Liver (tissue), 9 donors: Measurements from ENCODE around the gene C1orf94. TPM values are rescaled to one million over a fixed set of nuclear protein-coding genes. Genes with fewer than 3 reads are reported as not detected.

Experiments used
- DNase-seq: peaks from one replicate; pipeline ENCODE4 v3.0.0-alpha.2; 2017; ENCODE audit warnings: low spot score
- H3K27ac ChIP-seq, 2 donors: one replicate each; pipeline ENCODE4 v1.7.0; 2013; ENCODE audit warnings: inconsistent platforms in 2 of 2, low read length in 2 of 2, control low read depth in 1 of 2, low read depth in 1 of 2, mild to moderate bottlenecking in 1 of 2
- H3K27me3 ChIP-seq, 4 donors: one replicate each; pipeline versions ENCODE4 v1.6.1 to v1.7.0; 2013; ENCODE audit warnings: low read length in 3 of 4, inconsistent platforms in 1 of 4, mild to moderate bottlenecking in 1 of 4, moderate library complexity in 1 of 4; ENCODE audit not compliant: control insufficient read depth in 4 of 4, insufficient read depth in 4 of 4
- H3K36me3 ChIP-seq, 4 donors: one replicate each; pipeline versions ENCODE4 v1.6.1 to v1.7.0; 2013; ENCODE audit warnings: low read length in 3 of 4, mild to moderate bottlenecking in 3 of 4, low read depth in 1 of 4, moderate library complexity in 1 of 4; ENCODE audit not compliant: control insufficient read depth in 4 of 4, insufficient read depth in 3 of 4
- H3K4me1 ChIP-seq, 4 donors: one replicate each; pipeline versions ENCODE4 v1.6.1 to v1.7.0; 2013; ENCODE audit warnings: low read length in 3 of 4, mild to moderate bottlenecking in 3 of 4, moderate library complexity in 1 of 4; ENCODE audit not compliant: control insufficient read depth in 4 of 4, insufficient read depth in 4 of 4
- H3K4me3 ChIP-seq, 3 donors: one replicate each; pipeline versions ENCODE4 v1.6.1 to v1.7.0; 2013; ENCODE audit warnings: low read length in 3 of 3, control low read depth in 1 of 3, low read depth in 1 of 3, mild to moderate bottlenecking in 1 of 3
- H3K9ac ChIP-seq, 2 donors: one replicate each; pipeline ENCODE4 v1.7.0; 2013; ENCODE audit warnings: low read length in 2 of 2, mild to moderate bottlenecking in 2 of 2, moderate library complexity in 2 of 2, control low read depth in 1 of 2, low read depth in 1 of 2
- H3K9me3 ChIP-seq, 4 donors: one replicate each; pipeline versions ENCODE4 v1.6.1 to v1.7.0; 2013; ENCODE audit warnings: low read length in 3 of 4; ENCODE audit not compliant: control insufficient read depth in 4 of 4
- EGR1 ChIP-seq, 2 donors: IDR thresholded peaks; 2 replicates each; pipeline ENCODE4 v1.6.1; 2016 to 2018; ENCODE audit warnings: antibody characterized with exemption in 2 of 2, low read depth in 2 of 2
- FOXA1 ChIP-seq: IDR thresholded peaks from 2 replicates; pipeline ENCODE4 v1.6.1; 2016; ENCODE audit warnings: antibody characterized with exemption
- FOXA2 ChIP-seq: IDR thresholded peaks from 2 replicates; pipeline ENCODE4 v1.6.1; 2016; ENCODE audit warnings: antibody characterized with exemption
- GABPA ChIP-seq, 2 donors: IDR thresholded peaks in 1 of 2; conservative IDR thresholded peaks in 1 of 2; 2 replicates each; pipeline ENCODE4 v1.6.1; 2016; ENCODE audit warnings: antibody characterized with exemption in 2 of 2, mild to moderate bottlenecking in 1 of 2, moderate library complexity in 1 of 2
- HNF4A ChIP-seq, 2 donors: conservative IDR thresholded peaks; 2 replicates each; pipeline ENCODE4 v1.6.1; 2016; ENCODE audit warnings: antibody characterized with exemption in 2 of 2, mild to moderate bottlenecking in 2 of 2
- HNF4G ChIP-seq: IDR thresholded peaks from 2 replicates; pipeline ENCODE4 v1.6.1; 2016; ENCODE audit warnings: antibody characterized with exemption
- JUND ChIP-seq, 2 donors: IDR thresholded peaks; 2 replicates each; pipeline ENCODE4 v1.6.1; 2016; ENCODE audit warnings: antibody characterized with exemption in 2 of 2
- NR2F2 ChIP-seq: IDR thresholded peaks from 2 replicates; pipeline ENCODE4 v1.6.1; 2016; ENCODE audit warnings: antibody characterized with exemption
- RAD21 ChIP-seq, 2 donors: IDR thresholded peaks; 2 replicates each; pipeline ENCODE4 v1.6.1; 2016; ENCODE audit warnings: antibody characterized with exemption in 2 of 2, mild to moderate bottlenecking in 2 of 2
- REST ChIP-seq: IDR thresholded peaks from 2 replicates; pipeline ENCODE4 v1.6.1; 2016; ENCODE audit warnings: antibody characterized with exemption, mild to moderate bottlenecking
- RXRA ChIP-seq, 2 donors: IDR thresholded peaks; 2 replicates each; pipeline ENCODE4 v1.6.1; 2017 to 2018; ENCODE audit warnings: antibody characterized with exemption in 2 of 2, mild to moderate bottlenecking in 1 of 2
- SP1 ChIP-seq: IDR thresholded peaks from 2 replicates; pipeline ENCODE4 v1.6.1; 2018; ENCODE audit warnings: antibody characterized with exemption, mild to moderate bottlenecking
- TAF1 ChIP-seq: conservative IDR thresholded peaks from 2 replicates; pipeline ENCODE4 v1.6.1; 2016; ENCODE audit warnings: antibody characterized with exemption, mild to moderate bottlenecking
- YY1 ChIP-seq: IDR thresholded peaks from 2 replicates; pipeline ENCODE4 v1.6.1; 2016; ENCODE audit warnings: antibody characterized with exemption, mild to moderate bottlenecking
- ZBTB33 ChIP-seq: IDR thresholded peaks from 2 replicates; pipeline ENCODE4 v1.6.1; 2016; ENCODE audit warnings: antibody characterized with exemption
- WGBS: extraction: QIAGEN DNeasy Blood & Tissue Kit; methylation state at CpG from one replicate; pipeline ENCODE4 v1.1.7; 2013; 5-methylcytosine and 5-hydroxymethylcytosine counted together
- polyA plus RNA-seq, 2 donors: library from polyadenylated mRNA; stranded (reverse) in 1 of 2; unstranded in 1 of 2; fragments of 200-250 nt in 1 of 2; fragments of >200 nt in 1 of 2; fragmentation: Nextera tagmentation in 1 of 2; extraction: Ambion mirVana in 1 of 2; gene quantifications; one replicate each; pipeline versions ENCODE4 v1.2.1 to v1.2.3, GENCODE V29; 2013 to 2015
- total RNA-seq, 2 donors: library from RNA; depleted of rRNA; stranded (reverse); fragments of >200 nt; gene quantifications; one replicate each; pipeline ENCODE4 v1.2.3, GENCODE V29; 2014
- TF ChIP-seq, protein P1 (sequence below): IDR thresholded peaks from 2 replicates; pipeline ENCODE4 v1.6.1; 2016; ENCODE audit warnings: antibody characterized with exemption
- TF ChIP-seq, protein P2 (sequence below): fragments of 150-350 bp; IDR thresholded peaks from 2 replicates; pipeline ENCODE4 v1.5.1; 2017; ENCODE audit warnings: improper control_type of control experiment, low read depth, low read length; ENCODE audit not compliant: missing input control
- donor health status: healthy.
- donor health status: healthy.
- donor health status: healthy.
- donor health status: healthy.
- donor health status: healthy.

C1orf94 gene
- total and polyA plus RNA-seq, 4 donors, result not detected

DNA sequence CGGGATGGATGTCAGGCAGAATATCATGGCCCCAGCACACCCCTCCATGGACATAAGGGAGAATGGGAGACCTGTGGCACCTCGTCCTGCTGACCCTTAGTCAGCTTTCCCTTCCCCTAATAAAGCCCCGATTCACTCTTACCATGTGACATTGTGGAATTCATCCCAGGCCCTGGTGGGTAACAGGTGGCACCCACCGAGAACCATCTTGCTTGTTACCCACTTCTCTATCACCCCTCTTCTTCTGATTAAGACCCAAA lies 44.6 kb upstream of the C1orf94 start:
- no peaks in the 10 kb centered on the region for H3K9me3 ChIP-seq
- TF ChIP-seq EGR1 (IDR thresholded peaks at IDR 0.05; ENCODE audit: low read depth in 2 of 2), result no peak
- TF ChIP-seq, protein P1, sequence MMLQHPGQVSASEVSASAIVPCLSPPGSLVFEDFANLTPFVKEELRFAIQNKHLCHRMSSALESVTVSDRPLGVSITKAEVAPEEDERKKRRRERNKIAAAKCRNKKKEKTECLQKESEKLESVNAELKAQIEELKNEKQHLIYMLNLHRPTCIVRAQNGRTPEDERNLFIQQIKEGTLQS, result no peak
- no peak for TF ChIP-seq TAF1
- TF ChIP-seq YY1, result no peak
- TF ChIP-seq JUND (IDR thresholded peaks at IDR 0.05), result no peak
- no peak overlapping the region for H3K4me3 ChIP-seq
- no peak overlapping the region for H3K27ac ChIP-seq
- H3K36me3 ChIP-seq, result no peaks in the 10 kb centered on the region
- peaks cover 0 to 4% (median 0%) of the 10 kb centered on the region in 4 donors for H3K27me3 ChIP-seq
- 84% methylated on average over 4 of the region's 4 CpGs for WGBS
- DNase-seq, result no peak
- H3K4me1 ChIP-seq, result no peaks in the 10 kb centered on the region
- no peak overlapping the region for H3K9ac ChIP-seq

DNA sequence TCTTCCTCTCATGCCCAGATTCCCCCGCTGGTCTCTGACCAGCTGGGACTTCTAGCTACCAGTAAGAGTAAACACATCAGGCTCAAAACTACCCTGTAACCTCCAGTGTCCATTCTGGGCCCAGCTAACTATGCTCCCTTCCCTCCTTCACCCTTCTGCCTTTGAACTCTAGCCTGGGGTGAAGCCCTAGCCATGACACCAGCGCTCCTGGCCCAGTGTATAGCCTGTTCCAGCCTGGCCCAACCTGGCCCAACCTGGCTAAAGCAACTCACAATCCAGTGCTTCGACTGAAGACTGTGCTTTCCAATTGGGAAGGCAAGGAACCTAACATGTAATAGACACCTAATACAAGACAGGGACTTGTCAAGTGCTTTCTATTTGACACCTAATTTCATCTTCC lies 39.3 kb upstream of the C1orf94 start:
- no peaks in the 10 kb centered on the region for H3K9me3 ChIP-seq
- no peaks in the 10 kb centered on the region for H3K27me3 ChIP-seq
- no peak overlapping the region for H3K4me3 ChIP-seq
- no peak for DNase-seq
- 85% methylated on average over 3 of the region's 3 CpGs for WGBS
- H3K27ac ChIP-seq, result no peak overlapping the region
- no peak for TF ChIP-seq SP1
- TF ChIP-seq HNF4A (conservative IDR thresholded peaks at IDR 0.05), result no peak
- TF ChIP-seq YY1, result no peak
- TF ChIP-seq RAD21 (IDR thresholded peaks at IDR 0.05), result no peak
- H3K9ac ChIP-seq, result no peak overlapping the region
- H3K36me3 ChIP-seq, result no peaks in the 10 kb centered on the region
- H3K4me1 ChIP-seq, result no peaks in the 10 kb centered on the region

- Histone ChIP-seq H3K27me3 (no peaks in the 10 kb centered on the region), H3K9me3 (no peaks in the 10 kb centered on the region), H3K4me1 (no peaks in the 10 kb centered on the region), H3K36me3 (no peaks in the 10 kb centered on the region), H3K27ac (no peak overlapping the region), H3K4me3 (no peak overlapping the region), H3K9ac (no peak overlapping the region)
- TF ChIP-seq RXRA (IDR thresholded peaks at IDR 0.05), result no peak
- TF ChIP-seq YY1, result no peak
- TF ChIP-seq NR2F2, result no peak
- TF ChIP-seq SP1, result no peak
- WGBS, result 71% methylated on average over 7 of the region's 7 CpGs
- DNase-seq, result no peak
These were observed 36.6 kb upstream of the C1orf94 start for GRCh38 chr1:34140011-34140676.

DNA sequence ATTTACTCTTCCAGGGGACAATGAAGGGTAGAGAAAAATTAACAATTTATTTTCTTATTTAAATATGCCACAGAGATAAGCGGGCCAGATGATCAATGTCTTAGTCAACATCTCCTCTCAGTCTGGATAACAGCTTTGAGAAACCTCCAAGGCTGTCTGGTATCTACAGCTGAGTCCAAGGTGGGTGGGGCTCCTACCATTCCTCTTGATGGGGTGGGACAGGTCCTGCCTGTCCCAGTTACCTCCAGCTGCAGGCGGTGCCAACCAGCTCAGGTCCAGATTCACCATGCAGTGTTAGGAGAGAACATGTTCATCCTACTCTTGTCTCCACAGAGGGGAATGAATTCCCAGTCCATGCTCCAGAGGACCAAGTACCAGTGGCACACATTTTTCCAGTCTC lies 32.7 kb upstream of the C1orf94 start:
- 77% methylated on average over 2 of the region's 2 CpGs for WGBS
- no peak for DNase-seq
- no peaks in the 10 kb centered on the region for H3K36me3 ChIP-seq
- TF ChIP-seq YY1 (no peak), HNF4A (conservative IDR thresholded peaks at IDR 0.05) (no peak), RXRA (IDR thresholded peaks at IDR 0.05) (no peak), ZBTB33 (no peak), HNF4G (no peak), REST (no peak), EGR1 (IDR thresholded peaks at IDR 0.05; ENCODE audit: low read depth in 2 of 2) (no peak), FOXA1 (no peak), GABPA (IDR thresholded peaks at IDR 0.05 in 1 of 2, conservative IDR thresholded peaks at IDR 0.05 in 1 of 2) (no peak), FOXA2 (no peak), JUND (IDR thresholded peaks at IDR 0.05) (no peak)
- TF ChIP-seq, protein P2, sequence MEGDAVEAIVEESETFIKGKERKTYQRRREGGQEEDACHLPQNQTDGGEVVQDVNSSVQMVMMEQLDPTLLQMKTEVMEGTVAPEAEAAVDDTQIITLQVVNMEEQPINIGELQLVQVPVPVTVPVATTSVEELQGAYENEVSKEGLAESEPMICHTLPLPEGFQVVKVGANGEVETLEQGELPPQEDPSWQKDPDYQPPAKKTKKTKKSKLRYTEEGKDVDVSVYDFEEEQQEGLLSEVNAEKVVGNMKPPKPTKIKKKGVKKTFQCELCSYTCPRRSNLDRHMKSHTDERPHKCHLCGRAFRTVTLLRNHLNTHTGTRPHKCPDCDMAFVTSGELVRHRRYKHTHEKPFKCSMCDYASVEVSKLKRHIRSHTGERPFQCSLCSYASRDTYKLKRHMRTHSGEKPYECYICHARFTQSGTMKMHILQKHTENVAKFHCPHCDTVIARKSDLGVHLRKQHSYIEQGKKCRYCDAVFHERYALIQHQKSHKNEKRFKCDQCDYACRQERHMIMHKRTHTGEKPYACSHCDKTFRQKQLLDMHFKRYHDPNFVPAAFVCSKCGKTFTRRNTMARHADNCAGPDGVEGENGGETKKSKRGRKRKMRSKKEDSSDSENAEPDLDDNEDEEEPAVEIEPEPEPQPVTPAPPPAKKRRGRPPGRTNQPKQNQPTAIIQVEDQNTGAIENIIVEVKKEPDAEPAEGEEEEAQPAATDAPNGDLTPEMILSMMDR, result no peak

More for the DNA sequence above, 32.7 kb upstream of the C1orf94 start:
- peaks cover 0 to 2% (median 0%) of the 10 kb centered on the region in 4 donors for H3K27me3 ChIP-seq
- no peaks in the 10 kb centered on the region for H3K9me3 ChIP-seq
- no peak overlapping the region for H3K27ac ChIP-seq
- H3K9ac ChIP-seq, result no peak overlapping the region
- H3K4me1 ChIP-seq, result no peaks in the 10 kb centered on the region
- no peak overlapping the region for H3K4me3 ChIP-seq
